ENCODE results near the gene SKP1.

SKP1 gene

GRCh38 chr5:134111741-134112647 lies 64.8 kb downstream of the SKP1 start:
- no peak for DNase-seq

- DNase-seq, result peak; percentile 5 to 76 (median 40)
Observed at GRCh38 chr5:134110382-134110781, 66.4 kb downstream of the SKP1 start.

GRCh38 chr5:134107779-134108178 lies 69.0 kb downstream of the SKP1 start:
- DNase-seq, result no peak

GRCh38 chr5:134106991-134107701 lies 69.6 kb downstream of the SKP1 start:
- DNase-seq, result no peak

DNA sequence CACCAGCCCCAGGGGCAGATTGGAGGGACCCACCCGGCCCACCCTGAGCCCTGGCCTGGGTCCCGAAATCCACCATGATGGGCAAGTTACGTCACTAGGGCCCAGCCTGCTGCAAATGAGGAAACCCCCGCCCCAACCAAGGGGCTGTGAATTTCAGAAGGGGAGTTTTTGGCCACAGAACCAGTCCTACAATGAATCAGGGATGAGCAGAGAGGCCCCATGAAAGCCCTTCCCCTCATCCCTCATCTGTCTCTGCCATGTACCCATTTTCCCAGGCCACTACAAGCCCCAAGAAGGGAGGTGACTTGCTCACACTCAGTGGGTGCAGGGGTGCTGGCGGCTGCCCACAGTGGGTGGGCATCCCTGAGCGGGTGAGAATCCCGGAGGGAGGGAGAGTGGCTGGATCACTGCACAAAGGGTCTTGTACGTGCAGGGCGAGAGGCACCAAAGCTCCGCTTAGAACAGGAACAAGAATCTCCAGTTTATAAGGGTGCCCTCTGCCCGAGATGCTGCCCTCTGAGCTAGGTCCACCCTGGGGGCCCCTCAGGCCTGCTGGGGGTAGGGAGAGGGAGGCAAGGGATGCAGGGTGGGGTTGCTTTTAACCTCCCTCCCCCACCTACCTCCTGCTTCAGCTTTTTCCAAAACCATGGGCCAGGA lies 72.6 kb downstream of the SKP1 start:
- DNase-seq, result no peak

- no peak for DNase-seq
Observed at GRCh38 chr5:134103397-134103796, 73.4 kb downstream of the SKP1 start.

DNA sequence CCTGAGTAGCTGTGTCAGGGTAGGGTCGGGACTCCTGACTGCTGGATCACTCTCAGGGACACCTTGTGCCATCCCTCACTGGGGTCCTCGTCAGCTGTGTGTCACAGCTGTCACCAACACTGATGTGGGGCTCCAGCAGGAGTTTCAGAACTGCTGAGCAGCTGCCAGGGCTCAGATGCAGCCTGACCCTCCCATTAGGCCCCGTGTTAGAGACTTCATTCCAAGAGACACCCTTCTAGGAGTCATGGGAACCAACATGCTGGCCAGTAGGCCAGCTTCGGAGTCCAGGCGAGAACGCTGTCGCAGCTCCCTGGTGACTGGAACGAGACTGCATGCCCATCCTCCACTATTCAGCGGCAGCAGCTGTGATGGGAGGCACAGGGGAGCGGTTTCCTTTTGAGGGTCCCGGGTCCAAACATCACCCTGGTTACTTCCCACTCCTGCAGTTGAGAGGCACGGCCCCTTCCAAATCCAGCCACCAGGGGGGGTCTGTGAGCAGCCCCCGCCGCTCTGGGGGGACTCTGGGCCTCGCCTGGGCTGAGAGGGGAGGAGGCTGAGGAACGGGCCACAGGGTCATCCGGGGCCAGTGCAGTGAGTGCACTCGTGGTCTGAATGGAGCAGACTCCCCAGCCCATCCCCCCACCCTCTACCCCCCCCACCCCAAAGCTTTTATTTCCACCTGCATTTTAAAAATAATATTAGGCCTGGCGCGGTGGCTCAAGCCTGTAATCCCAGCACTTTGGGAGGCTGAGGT lies 74.9 kb downstream of the SKP1 start:
- peak; percentile 2 to 17 (median 10) for DNase-seq

DNA sequence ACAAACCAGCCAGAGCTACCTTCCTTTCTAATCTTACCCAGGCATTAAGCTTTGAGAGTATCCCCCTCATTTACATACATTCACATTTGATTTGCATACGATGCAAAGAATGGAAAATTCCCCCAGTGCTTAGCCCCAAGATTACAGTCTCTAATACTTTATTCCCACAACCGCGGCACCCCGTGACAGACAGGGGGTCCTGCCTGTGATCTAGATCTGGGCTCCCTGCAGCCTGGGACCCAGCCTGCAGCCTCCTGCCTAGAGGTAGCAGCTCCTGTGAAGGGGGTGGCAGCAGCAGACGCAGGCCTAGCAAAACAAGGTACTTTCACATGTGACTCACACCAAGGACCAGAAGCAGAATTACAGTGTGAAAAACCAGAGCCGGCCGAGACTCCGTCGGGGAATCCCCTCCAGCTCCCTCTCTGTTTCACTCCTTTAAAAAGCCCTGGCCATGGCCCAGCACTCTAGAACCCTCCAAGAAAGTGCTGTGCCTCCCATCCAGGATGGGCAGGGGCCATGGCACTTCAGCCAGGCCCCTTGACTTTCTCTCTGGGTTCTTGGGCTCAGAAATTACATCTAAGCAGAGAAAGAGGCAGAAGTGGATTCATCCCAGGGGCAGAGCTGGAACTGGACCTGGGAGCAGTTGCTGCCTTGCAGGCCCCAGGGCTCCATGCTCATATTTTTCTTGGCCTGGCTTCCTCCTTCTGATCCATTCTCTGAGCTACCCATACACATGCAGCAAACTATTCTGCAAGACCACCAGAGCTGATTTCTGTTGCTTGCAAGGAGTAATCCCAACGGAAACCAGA lies 76.3 kb downstream of the SKP1 start:
- DNase-seq, result no peak

GRCh38 chr5:134099939-134100282 lies 76.8 kb downstream of the SKP1 start:
- no peak for DNase-seq

DNA sequence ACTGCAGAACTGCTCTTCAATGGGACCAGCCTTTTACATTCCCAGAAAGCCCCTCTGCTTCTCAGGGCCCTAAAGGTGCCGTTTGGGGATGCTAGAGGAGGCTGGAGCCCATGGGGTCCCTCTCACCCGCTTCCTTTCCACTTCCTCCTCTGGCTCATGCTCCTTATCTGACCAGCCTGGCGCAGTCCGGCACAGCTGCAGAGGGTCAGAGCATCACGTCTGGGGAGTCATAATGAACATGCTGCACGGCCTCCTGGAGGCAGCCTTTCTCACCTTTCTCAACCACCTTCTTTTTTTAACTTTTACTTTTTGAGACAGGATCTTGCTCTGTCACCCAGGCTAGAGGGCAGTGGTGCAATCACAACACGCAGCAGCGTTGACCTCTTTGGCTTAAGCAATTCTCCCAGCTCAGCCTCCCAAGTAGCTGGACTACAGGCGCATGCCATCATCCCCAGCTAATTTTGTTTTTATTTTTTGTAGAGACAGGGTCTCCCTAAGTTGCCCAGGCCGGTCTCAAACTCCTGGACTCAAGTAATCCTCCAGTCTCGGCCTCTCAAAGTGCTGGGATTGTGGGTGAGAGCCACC lies 77.4 kb downstream of the SKP1 start:
- DNase-seq, result no peak

Measured in NCI-H1417 (cell line).